VCaP (cell line): Measurements from ENCODE around the gene DLX1.

ENCODE experiments used
- H3K27ac ChIP-seq: fragments of 450-650 bp; 2 replicates; pipeline ENCODE4 v1.5.1; 2017
- TF ChIP-seq, protein P1 (sequence below): fragments of 450-650 bp; conservative IDR thresholded peaks from 2 replicates; pipeline ENCODE4 v1.5.1; 2017; ENCODE audit warnings: mild to moderate bottlenecking, moderate library complexity

Gene DLX1

DNA sequence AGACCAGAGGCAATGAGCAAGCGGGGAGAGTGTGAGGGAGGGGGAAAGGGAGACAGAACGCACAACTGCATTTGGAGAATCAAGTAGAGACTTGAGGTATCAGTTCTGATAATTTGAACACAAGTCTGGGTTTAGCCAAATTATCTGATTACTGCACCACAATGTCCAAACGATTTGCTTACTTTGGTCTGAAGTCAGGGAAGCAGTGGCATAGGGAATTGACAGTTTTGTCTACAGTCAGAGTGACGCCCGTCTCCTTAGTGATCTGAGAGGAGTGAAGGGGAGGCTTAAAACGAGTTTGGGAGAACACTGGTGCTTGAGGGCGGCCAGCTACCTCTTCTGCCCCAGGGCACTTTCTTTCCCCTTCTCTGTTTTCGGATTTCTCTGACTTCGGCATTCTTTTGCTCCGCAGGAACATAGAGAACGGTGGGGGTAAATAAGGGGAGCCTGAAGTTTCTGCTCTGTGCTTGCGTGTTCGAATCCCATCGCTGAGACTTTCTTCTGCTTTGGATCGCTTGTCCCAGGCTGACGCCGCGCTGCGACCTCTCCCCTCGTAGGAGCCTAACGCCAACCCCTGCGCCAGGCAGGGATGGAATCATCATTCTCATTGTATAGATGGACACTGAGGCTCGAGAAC lies 20.3 kb downstream of the DLX1 start:
- no peak overlapping the region for H3K27ac ChIP-seq
- TF ChIP-seq, protein P1, sequence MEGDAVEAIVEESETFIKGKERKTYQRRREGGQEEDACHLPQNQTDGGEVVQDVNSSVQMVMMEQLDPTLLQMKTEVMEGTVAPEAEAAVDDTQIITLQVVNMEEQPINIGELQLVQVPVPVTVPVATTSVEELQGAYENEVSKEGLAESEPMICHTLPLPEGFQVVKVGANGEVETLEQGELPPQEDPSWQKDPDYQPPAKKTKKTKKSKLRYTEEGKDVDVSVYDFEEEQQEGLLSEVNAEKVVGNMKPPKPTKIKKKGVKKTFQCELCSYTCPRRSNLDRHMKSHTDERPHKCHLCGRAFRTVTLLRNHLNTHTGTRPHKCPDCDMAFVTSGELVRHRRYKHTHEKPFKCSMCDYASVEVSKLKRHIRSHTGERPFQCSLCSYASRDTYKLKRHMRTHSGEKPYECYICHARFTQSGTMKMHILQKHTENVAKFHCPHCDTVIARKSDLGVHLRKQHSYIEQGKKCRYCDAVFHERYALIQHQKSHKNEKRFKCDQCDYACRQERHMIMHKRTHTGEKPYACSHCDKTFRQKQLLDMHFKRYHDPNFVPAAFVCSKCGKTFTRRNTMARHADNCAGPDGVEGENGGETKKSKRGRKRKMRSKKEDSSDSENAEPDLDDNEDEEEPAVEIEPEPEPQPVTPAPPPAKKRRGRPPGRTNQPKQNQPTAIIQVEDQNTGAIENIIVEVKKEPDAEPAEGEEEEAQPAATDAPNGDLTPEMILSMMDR = no peak

DNA sequence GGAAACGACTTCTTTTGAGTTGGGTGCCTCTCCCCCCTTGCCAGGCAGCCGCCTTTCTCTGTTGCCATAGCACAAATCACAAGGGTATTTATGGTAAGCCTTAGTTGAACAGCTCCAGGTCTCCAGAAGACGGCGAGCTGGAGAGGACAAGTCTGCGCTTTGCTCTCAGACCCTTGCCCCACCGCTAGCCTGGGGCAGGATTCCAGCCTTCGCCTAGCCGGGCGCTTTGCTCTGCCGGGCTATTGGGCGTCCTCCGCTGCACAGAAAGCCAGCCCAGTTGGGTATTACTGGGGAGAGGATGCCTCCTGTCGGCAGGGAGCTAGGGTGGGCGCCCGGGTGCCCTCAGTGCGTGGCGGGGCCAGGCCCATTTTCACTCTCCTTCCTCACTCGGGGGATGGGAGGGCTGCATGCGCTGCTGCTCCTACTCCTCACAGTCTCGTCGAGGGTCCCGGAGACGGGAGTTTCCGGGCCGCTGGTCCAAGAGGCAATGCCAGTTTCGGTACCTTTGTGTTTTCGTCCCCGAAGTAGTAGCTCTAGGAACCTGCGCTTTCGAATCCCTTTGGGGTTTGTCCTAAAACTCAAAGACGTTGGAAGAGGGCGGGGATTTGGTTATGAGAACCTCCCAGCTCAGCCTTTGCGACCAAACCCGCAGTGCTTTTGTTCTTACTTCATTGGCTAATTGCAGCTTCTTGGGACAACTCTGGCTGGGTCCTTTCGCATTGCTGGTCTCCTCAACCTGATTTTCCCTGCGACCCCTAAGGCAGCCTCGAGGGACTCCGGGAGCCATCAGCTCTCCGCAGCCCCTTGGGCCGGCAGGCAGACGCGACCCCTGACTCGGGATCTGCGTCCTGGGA lies 21.0 kb downstream of the DLX1 start:
- TF ChIP-seq, protein P1 = peak; percentile 68
- peak overlapping the region; percentile 38; the same call in 1 of the 2 replicates for H3K27ac ChIP-seq

DNA sequence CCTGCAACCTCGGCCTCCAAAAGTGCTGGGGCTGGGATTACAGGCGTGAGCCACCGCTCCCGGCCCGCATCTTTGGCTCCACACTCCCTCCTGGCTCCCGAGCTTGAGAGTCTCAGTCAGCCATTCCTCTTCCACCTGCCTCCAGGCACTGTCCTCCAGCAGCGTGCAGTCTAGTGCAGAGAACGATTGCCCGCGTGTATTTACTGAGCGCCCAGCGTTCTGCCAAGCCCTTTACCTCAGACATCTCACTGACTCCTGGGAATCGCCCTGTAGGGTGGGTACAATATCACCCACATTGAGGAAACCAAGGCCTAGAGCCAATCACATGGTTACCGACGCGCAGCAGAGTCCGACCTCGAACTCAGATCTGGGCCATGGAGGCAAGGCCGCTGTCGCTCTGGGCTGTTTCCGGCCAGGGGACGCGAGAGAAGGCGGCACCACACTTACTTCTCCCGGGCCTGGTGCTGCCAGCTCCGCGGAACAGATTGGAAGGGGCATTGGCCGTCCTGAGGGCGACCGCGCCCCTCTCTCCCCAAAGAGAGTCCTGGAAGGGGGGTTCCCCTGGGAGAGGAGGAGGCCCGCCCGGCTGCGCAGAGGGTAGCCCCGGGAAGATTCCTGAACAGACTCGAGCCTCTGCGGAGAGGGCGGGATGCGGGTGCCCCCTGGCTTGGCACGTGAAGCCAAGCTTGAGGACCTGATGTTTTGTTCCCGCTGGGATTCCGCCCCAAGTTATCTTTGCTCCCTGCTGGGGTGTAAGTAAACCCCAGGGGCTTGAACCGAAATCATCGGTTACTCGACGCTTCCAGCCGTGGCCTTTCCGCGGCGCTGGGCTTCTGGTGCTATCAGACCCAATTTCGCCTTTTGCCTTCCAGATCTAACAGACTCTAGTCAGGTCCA lies 22.6 kb downstream of the DLX1 start:
- no peak overlapping the region for H3K27ac ChIP-seq
- TF ChIP-seq, protein P1 = no peak

DNA sequence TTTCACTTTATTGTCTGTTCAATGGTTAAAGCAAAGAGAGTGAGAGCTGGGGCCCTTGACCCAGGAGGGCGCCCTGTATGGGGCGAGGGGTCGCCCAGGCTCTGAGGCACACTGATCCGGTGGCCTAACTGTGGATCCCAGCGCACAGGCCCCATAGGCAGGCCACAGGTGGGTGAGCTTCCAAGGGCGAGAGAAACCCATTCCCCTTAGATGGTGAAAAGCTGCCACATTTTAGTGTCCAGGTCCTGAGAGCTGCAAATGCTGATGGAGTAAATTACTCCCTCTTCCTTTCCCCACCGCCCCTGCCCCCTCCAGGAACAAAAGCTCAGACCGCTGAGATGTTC lies 23.3 kb downstream of the DLX1 start:
- TF ChIP-seq, protein P1 = no peak
- H3K27ac ChIP-seq = no peak overlapping the region

DNA sequence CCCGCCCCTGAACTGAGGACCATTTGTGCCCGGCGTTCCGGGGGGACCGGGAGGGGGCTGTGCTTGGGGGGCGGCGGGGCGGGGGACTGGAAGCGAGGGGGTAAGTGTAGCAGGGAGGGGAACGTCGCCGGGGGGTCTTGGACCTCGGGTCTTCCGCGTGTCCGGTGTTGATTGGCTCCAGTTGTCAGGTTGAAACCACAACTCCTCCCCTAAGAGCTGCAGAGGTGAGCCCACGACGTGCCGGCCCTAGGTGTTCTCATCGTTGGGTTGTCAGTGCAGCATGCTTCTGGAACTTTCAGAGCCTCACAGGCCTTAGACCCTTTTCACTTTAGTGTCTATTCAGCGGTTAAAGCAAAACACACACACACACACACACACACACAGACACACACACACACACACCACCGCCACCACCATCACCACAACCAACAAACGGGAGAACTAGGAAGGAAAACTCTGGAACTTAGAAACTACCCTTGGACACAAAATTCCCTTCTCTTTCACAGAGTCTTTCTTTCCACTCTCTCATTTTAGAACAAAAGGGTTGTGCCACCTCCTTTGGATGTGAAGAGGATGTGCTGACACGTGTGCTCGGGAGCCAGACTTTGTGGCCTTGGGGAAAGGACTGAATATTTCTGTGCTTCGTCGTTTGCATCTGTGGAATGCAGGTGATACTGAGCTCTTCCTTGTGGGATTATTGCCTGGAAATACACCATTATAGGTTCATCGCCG lies 24.1 kb downstream of the DLX1 start:
- TF ChIP-seq, protein P1 = no peak
- H3K27ac ChIP-seq = no peak overlapping the region

DNA sequence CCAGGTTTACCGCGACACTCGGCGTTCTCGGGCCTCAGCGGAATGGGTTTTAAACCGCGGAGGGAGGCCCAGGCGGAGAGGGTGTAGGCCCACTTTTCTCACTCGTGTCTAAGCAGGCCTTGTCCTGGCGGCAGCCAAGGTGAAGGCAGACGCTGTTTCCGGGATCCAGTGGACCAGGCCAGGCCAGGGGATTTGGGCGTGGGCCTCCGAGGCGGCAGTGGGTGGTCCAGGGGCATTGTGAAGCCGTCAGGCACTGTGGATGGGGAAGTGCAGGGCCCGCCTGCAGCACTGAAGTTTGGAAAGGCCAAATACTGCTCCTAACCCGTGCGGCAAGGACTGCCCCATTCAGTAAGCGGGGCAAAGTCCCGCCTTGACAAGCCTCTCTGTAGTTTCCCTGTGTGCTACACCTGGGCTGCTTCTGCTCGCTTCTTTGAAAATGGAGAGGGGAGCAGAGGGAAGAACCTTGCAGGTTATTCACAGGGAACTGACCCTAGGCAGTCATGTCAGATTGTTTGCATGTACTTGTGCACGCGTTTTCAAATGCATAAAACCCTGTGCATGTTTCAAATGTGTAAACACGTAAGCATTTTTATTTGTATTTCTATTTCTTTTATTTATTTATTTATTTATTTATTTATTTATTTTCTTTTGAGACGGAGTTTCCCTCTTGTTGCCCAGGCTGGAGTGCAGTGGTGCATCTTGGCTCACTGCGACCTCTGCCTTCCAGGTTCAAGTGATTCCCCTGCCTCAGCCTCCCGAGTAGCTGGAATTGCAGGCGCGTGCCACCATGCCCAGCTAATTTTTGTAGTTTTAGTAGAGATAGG lies 24.9 kb downstream of the DLX1 start:
- no peak overlapping the region for H3K27ac ChIP-seq
- TF ChIP-seq, protein P1 = no peak
